ENCODE measurements around the gene SNCB.

DNA sequence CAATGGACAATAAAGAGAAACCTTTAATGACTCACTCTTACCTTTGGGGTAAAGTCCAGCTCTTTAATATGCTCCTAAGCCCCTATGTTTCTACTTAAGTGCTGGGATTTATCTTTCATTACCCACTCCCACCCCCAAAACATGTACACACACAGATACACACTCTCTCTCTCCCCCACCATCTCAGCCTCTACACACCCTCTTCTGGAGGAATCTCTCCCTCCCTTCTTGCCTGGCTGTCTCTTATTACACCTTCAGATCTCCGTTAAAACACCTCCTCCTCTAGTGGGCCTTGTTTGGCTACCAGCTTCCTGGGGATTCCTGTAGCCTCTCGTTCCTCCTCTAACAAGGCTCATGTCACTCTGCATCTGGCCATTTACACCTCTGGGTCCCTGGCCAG lies 27.2 kb downstream of the SNCB start:
- TF ChIP-seq POLR2A (IDR thresholded peaks at IDR 0.05; ENCODE audit: low read depth, low read length) (no peak), CHD1 (IDR thresholded peaks at IDR 0.05; ENCODE audit: low read depth, low read length) (no peak), CEBPB (IDR thresholded peaks at IDR 0.05; ENCODE audit: low read depth, low read length) (no peak), RFX5 (IDR thresholded peaks at IDR 0.05; ENCODE audit: low read depth, low read length) (no peak), MAFK (IDR thresholded peaks at IDR 0.05; ENCODE audit: low read depth, low read length) (no peak), SMC3 (IDR thresholded peaks at IDR 0.05; ENCODE audit: low read depth, low read length) (no peak), RCOR1 (IDR thresholded peaks at IDR 0.05; ENCODE audit: insufficient replicate concordance, low read length) (no peak)
- TF ChIP-seq, protein P1, sequence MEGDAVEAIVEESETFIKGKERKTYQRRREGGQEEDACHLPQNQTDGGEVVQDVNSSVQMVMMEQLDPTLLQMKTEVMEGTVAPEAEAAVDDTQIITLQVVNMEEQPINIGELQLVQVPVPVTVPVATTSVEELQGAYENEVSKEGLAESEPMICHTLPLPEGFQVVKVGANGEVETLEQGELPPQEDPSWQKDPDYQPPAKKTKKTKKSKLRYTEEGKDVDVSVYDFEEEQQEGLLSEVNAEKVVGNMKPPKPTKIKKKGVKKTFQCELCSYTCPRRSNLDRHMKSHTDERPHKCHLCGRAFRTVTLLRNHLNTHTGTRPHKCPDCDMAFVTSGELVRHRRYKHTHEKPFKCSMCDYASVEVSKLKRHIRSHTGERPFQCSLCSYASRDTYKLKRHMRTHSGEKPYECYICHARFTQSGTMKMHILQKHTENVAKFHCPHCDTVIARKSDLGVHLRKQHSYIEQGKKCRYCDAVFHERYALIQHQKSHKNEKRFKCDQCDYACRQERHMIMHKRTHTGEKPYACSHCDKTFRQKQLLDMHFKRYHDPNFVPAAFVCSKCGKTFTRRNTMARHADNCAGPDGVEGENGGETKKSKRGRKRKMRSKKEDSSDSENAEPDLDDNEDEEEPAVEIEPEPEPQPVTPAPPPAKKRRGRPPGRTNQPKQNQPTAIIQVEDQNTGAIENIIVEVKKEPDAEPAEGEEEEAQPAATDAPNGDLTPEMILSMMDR (conservative IDR thresholded peaks at IDR 0.05; ENCODE audit: low read depth, low read length): no peak

All from IMR-90 (cell line).